Large intestine (tissue), 3 donors: ENCODE data around the gene DAPK2. TPM values are rescaled to one million over a fixed set of nuclear protein-coding genes. Genes with fewer than 3 reads are reported as not detected.
"Not testable (repeated sequence)": the region's sequence is repeated elsewhere in the genome, so short reads cannot be mapped to it uniquely, and the experiment has no call there.

Experiments used
- DNase-seq, 2 donors: peaks; one replicate each; pipeline versions ENCODE4 v3.0.0 to v3.0.0-alpha.2; 2013
- H3K27ac ChIP-seq: one replicate; pipeline ENCODE4 v1.5.1; 2013; ENCODE audit warnings: low read length
- H3K27me3 ChIP-seq: 2 replicates; pipeline ENCODE4 v1.6.1; 2013; ENCODE audit warnings: low read length; ENCODE audit not compliant: control insufficient read depth, insufficient read depth
- H3K36me3 ChIP-seq: 2 replicates; pipeline ENCODE4 v1.6.1; 2013; ENCODE audit warnings: low read length; ENCODE audit not compliant: control insufficient read depth, insufficient read depth
- H3K4me1 ChIP-seq: one replicate; pipeline ENCODE4 v1.6.1; 2013; ENCODE audit warnings: low read length; ENCODE audit not compliant: control insufficient read depth, insufficient read depth
- H3K4me3 ChIP-seq: one replicate; pipeline ENCODE4 v1.5.1; 2013; ENCODE audit warnings: low read length
- H3K9me3 ChIP-seq: one replicate; pipeline ENCODE4 v1.6.1; 2013; ENCODE audit warnings: mild to moderate bottlenecking, low read depth, low read length, moderate library complexity; ENCODE audit not compliant: control insufficient read depth
- WGBS: methylation state at CpG from one replicate; pipeline ENCODE4 v1.1.5; 2013; ENCODE audit warnings: low lambda C conversion rate; ENCODE audit not compliant: insufficient coverage; 5-methylcytosine and 5-hydroxymethylcytosine counted together
- polyA plus RNA-seq: library from polyadenylated mRNA; unstranded; fragments of 120-200 nt; gene quantifications from one replicate; pipeline ENCODE4 v1.2.1, GENCODE V29; 2013

Gene DAPK2
- polyA plus RNA-seq, 1 donor: 7.4 TPM

DNA sequence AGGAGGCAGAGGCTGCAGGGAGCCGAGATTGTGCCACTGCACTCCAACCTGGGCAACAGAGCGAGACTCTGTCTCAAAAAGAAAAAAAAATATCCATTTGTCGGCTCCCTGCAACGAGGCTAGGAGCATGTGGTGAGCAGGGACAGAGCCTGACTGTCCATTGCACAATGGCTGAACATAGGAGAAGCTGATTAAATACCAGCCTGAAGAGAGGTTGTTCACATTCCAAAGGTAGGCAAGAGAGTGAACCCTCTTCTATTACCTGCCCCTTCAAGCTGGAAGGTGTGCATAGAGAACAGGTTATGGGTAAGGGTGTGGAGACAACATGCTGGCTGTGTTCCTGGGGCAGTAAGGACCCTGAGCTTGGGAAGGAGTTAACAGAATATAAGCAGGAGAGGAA is 78.7 kb downstream of the DAPK2 start:
- Histone ChIP-seq H3K27ac (peak overlapping the region; percentile 95), H3K36me3 (peaks cover 2% of the 10 kb centered on the region), H3K9me3 (no peaks in the 10 kb centered on the region), H3K27me3 (no peaks in the 10 kb centered on the region), H3K4me1 (peaks cover 51% of the 10 kb centered on the region), H3K4me3 (no peak overlapping the region)
- DNase-seq: peak in 1 of 2 donors; percentile 67
- 100% methylated on average over 1 of the region's 4 CpGs for WGBS

GRCh38 chr15:63962947-63963721 is 83.2 kb downstream of the DAPK2 start:
- not testable (repeated sequence) for H3K4me1 ChIP-seq, H3K9me3 ChIP-seq, H3K4me3 ChIP-seq, H3K27ac ChIP-seq, H3K36me3 ChIP-seq, DNase-seq, H3K27me3 ChIP-seq
- WGBS: 100% methylated on average over 1 of the region's 15 CpGs

DNA sequence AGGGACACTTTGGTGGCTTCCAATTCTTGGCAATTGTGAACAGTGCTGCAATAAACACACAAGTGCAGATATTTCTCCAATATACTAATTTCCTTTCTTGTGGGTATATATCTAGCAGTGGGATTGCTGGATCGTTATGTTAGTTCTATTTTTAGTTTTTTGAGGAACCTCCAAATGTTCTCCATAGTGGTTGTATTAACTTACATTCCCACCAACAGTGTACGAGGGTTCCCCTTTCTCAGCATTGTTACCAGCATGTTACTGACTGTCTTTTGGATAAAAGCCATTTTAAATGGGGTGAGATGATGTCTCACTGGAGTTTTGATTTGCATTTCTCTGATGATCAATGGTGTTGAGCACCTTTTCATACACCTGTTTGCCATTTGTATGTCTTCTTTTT is 92.8 kb downstream of the DAPK2 start:
- Histone ChIP-seq H3K4me3 (no peak overlapping the region), H3K27ac (no peak overlapping the region), H3K9me3 (no peaks in the 10 kb centered on the region), H3K27me3 (no peaks in the 10 kb centered on the region), H3K36me3 (no peaks in the 10 kb centered on the region), H3K4me1 (no peaks in the 10 kb centered on the region)
- no CpG with 5 or more reads among the region's 2 CpGs for WGBS
- DNase-seq: no peak

DNA sequence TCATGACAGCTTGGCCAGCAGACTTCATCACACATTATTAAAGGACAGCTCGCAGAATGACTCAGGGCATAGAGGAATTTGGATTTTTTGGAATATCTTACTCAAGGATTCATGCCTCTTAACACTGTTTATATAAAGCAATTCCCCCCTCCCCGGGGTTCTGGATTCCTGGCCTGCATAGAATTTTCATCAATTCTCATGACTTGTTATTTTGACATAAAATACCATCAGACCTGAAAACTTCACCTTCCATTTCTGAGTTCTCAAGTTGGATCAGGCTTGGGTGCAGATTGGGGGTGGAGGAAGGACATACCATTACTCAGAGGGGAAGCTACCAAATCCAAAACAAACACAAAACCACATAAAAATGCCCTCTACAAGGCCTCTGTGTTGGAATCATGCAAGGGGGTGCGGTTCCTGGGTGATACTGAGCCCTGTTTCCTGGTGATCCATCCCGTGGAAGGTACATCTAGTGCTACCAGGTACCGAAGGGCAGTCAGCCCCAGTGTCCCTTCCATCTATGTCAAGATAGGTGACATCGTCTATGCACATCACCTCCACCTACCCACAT is 95.3 kb downstream of the DAPK2 start:
- Histone ChIP-seq H3K9me3 (no peaks in the 10 kb centered on the region), H3K27ac (no peak overlapping the region), H3K4me1 (no peaks in the 10 kb centered on the region), H3K4me3 (no peak overlapping the region), H3K36me3 (no peaks in the 10 kb centered on the region), H3K27me3 (no peaks in the 10 kb centered on the region)
- WGBS: 83% methylated on average over 1 of the region's 6 CpGs
- DNase-seq: no peak

- H3K36me3 ChIP-seq: no peaks in the 10 kb centered on the region
- H3K27me3 ChIP-seq: no peaks in the 10 kb centered on the region
- no peaks in the 10 kb centered on the region for H3K9me3 ChIP-seq
- H3K4me3 ChIP-seq: no peak overlapping the region
- DNase-seq: no peak
- H3K27ac ChIP-seq: no peak overlapping the region
- WGBS: no CpG with 5 or more reads among the region's 2 CpGs
- no peaks in the 10 kb centered on the region for H3K4me1 ChIP-seq
These were observed 97.3 kb downstream of the DAPK2 start for GRCh38 chr15:63948971-63949370.

DNA sequence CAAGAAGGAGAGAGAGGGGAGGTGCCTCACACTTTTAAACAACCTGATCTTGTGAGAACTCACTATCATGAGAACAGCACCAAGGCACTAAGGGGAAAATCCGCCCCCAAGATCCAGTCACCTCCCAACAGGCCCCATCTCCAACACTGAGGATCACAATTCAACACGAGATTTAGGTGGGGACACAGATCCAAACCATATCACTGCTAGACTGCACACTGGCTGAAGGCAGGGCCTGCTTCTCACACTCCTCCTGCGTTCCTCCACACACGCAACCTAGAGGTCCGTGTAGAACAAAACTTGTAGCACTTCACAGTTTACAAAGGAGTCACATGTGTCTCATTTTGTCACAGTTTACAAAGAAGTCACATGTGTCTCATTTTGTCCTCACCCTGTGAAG is 97.8 kb downstream of the DAPK2 start:
- no peaks in the 10 kb centered on the region for H3K4me1 ChIP-seq
- no peaks in the 10 kb centered on the region for H3K36me3 ChIP-seq
- no peak for DNase-seq
- no peak overlapping the region for H3K4me3 ChIP-seq
- H3K27ac ChIP-seq: no peak overlapping the region
- no peaks in the 10 kb centered on the region for H3K27me3 ChIP-seq
- WGBS: no CpG with 5 or more reads among the region's 5 CpGs
- H3K9me3 ChIP-seq: no peaks in the 10 kb centered on the region

DNA sequence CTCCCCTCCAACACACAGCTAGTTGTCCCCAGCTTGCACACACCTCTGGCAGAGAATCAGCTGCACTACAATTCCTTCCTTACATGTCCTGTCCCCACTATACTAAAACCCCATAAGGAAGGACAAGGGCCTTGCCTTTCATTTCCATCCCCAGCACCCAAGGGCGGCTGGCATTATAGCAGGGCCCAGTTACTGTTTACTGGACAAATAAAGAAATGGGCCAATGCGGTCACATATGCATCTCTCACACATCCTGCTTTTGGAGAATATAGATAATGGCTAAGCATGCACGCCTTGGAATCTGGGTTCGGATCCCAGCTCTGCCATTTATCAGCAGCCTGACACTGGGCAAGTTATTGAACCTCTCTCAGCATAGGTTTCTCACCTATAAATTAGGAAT is 99.1 kb downstream of the DAPK2 start:
- H3K9me3 ChIP-seq: no peaks in the 10 kb centered on the region
- H3K4me1 ChIP-seq: no peaks in the 10 kb centered on the region
- no peak for DNase-seq
- H3K27ac ChIP-seq: no peak overlapping the region
- H3K36me3 ChIP-seq: no peaks in the 10 kb centered on the region
- WGBS: no CpG with 5 or more reads among the region's 4 CpGs
- H3K27me3 ChIP-seq: no peaks in the 10 kb centered on the region
- no peak overlapping the region for H3K4me3 ChIP-seq

DNA sequence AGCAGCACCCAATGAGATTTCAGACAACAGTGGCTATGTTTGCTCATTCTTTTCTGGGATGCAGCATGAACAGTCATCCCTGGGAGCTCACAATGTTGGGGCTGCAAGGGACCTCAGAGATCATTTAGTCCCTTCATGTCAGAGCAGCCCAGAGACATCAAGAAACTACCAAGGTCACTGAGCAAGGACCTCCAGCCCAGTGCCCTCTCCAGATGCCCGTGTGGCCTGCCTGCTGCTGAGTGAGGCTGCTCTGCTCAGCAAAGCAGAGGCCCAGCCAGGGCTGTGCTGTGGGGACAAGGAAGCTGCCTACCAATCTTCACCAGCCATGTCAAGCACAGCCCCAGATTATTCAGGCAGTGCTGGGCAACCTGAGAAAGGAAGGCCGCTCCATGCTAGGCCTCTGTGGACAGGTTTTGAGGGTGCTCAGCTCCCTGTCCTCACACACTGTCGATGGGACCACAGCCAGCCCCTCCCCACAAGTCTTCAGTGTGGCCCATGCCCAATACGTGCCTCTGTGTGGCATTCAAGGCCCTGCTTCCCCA is 99.7 kb downstream of the DAPK2 start:
- Histone ChIP-seq H3K4me1 (no peaks in the 10 kb centered on the region), H3K27ac (no peak overlapping the region)

GRCh38 chr15:63945838-63946298 is 100.4 kb downstream of the DAPK2 start:
- Histone ChIP-seq H3K4me3 (no peak overlapping the region), H3K36me3 (no peaks in the 10 kb centered on the region), H3K27me3 (no peaks in the 10 kb centered on the region), H3K27ac (no peak overlapping the region), H3K9me3 (no peaks in the 10 kb centered on the region), H3K4me1 (no peaks in the 10 kb centered on the region)
- DNase-seq: no peak
- 0% methylated on average over 1 of the region's 9 CpGs for WGBS

More for the DNA sequence above, 99.7 kb downstream of the DAPK2 start:
- WGBS: no CpG with 5 or more reads among the region's 4 CpGs
- Histone ChIP-seq H3K36me3 (no peaks in the 10 kb centered on the region), H3K4me3 (no peak overlapping the region), H3K27me3 (no peaks in the 10 kb centered on the region), H3K9me3 (no peaks in the 10 kb centered on the region)
- no peak for DNase-seq

DNA sequence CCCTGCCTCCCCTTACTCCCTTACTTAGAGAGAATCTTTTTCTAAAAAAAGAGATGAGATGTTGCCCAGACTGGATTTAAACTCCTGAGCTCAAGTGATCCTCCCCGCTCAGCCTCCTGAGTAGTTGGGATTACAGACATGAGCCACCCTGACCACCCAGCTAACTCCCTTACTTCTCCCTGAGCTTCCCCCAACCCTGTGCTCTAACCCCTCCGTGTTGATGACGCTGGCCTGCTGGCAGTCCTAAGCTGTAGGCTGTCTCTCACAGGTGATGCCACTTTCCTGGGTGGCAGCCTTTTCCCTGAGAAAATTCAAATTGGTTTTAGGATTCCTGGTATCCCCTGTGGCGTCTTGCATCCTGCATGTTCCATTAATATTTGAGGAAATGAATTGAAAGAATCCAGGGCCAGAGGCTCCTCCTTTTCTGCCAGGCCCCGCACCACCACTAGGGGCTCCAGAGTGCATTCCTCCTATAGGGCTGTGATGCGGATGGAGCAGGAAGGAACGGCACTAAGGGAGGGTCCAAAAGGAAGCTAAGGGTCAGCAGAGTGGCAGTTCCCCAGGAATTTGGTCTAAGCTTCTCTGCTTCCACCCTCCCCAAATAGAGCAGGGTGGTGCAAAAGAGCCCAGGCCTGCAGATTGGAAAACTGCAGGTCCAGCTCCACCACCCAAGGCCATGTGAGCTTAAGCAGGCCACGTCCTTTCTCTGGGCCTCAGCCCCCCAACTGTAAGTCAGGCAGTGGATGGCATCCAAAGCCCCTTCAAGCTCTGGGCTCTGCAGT is 101.1 kb downstream of the DAPK2 start:
- Histone ChIP-seq H3K27ac (no peak overlapping the region), H3K27me3 (no peaks in the 10 kb centered on the region), H3K36me3 (no peaks in the 10 kb centered on the region), H3K9me3 (no peaks in the 10 kb centered on the region), H3K4me3 (no peak overlapping the region), H3K4me1 (no peaks in the 10 kb centered on the region)
- no CpG with 5 or more reads among the region's 8 CpGs for WGBS
- peak; percentile 45 to 73 for DNase-seq
